ENCODE data around the gene TCIRG1. TPM values are rescaled to one million over a fixed set of nuclear protein-coding genes. Genes with fewer than 3 reads are reported as not detected.

The TCIRG1 gene
- total RNA-seq, 2 experiments from 2014 or later = 137 to 141 TPM

- H3K36me3 Mint-ChIP-seq (ENCODE audit: low read depth) = no peaks in the 10 kb centered on the region
- H3K4me3 Mint-ChIP-seq = no peak overlapping the region
- no peak overlapping the region for H3K27ac Mint-ChIP-seq
- H3K9me3 Mint-ChIP-seq = no peaks in the 10 kb centered on the region
- intact Hi-C loops (cut with micrococcal nuclease) = loop anchor here (1.0 to 10.0 kb wide), 4 partner anchors 34 to 289 kb away; partner anchors contain the start of gene CHKA
- DNase-seq = no peak
- CTCF ChIA-PET = interaction anchor here (0.6 to 1.3 kb wide), 2 partner anchors 202 to 291 kb away, joined by 3 to 4 read pairs; no protein-coding TSS in a partner anchor
- H3K4me1 Mint-ChIP-seq (ENCODE audit: low read depth) = peaks cover 16% of the 10 kb centered on the region
- H3K27me3 Mint-ChIP-seq (ENCODE audit: low read depth) = peaks cover 4% of the 10 kb centered on the region
Observed at GRCh38 chr11:68008381-68009337, 30.2 kb upstream of the TCIRG1 start.

GRCh38 chr11:68009391-68010089 is 29.3 kb upstream of the TCIRG1 start:
- intact Hi-C loops (cut with micrococcal nuclease) = loop anchor here (1.0 to 10.0 kb wide), 4 partner anchors 33 to 288 kb away; partner anchors contain the start of gene CHKA
- H3K27me3 Mint-ChIP-seq (ENCODE audit: low read depth) = peaks cover 4% of the 10 kb centered on the region

GRCh38 chr11:68010090-68011041 is 28.5 kb upstream of the TCIRG1 start, which contains the start of gene ALDH3B1:
ALDH3B1 (plus strand) TSS chr11:68010327; CDS start chr11:68015298, 4,971 bp downstream.
- peaks cover 4% of the 10 kb centered on the region for H3K27me3 Mint-ChIP-seq (ENCODE audit: low read depth)
- H3K36me3 Mint-ChIP-seq (ENCODE audit: low read depth) = no peaks in the 10 kb centered on the region
- intact Hi-C loops (cut with micrococcal nuclease) = no loop called here
- no peak for DNase-seq
- H3K4me1 Mint-ChIP-seq (ENCODE audit: low read depth) = peaks cover 10% of the 10 kb centered on the region
- CTCF ChIA-PET = no interaction called here
- no peaks in the 10 kb centered on the region for H3K9me3 Mint-ChIP-seq
- no peak within 1 kb of the TSS for H3K27ac Mint-ChIP-seq
- no peak within 1 kb of the TSS for H3K4me3 Mint-ChIP-seq

More at GRCh38 chr11:68009391-68010089, 29.3 kb upstream of the TCIRG1 start:
- CTCF ChIA-PET = interaction anchor here (1.3 kb wide), 1 partner anchor 201 kb away, joined by 4 read pairs; no protein-coding TSS in a partner anchor
- peaks cover 14% of the 10 kb centered on the region for H3K4me1 Mint-ChIP-seq (ENCODE audit: low read depth)
- no peak overlapping the region for H3K4me3 Mint-ChIP-seq
- H3K36me3 Mint-ChIP-seq (ENCODE audit: low read depth) = no peaks in the 10 kb centered on the region
- no peak overlapping the region for H3K27ac Mint-ChIP-seq
- peak; percentile 57 for DNase-seq
- H3K9me3 Mint-ChIP-seq = no peaks in the 10 kb centered on the region

- CTCF ChIA-PET = no interaction called here
- no peak overlapping the region for H3K4me3 Mint-ChIP-seq
- no peak overlapping the region for H3K27ac Mint-ChIP-seq
Observed at GRCh38 chr11:68011051-68011943, 27.5 kb upstream of the TCIRG1 start.

GRCh38 chr11:68012044-68012842 is 26.6 kb upstream of the TCIRG1 start:
- Mint-ChIP-seq H3K27ac (no peak overlapping the region), H3K4me3 (no peak overlapping the region), H3K9me3 (no peaks in the 10 kb centered on the region), H3K27me3 (ENCODE audit: low read depth) (peaks cover 4% of the 10 kb centered on the region), H3K4me1 (ENCODE audit: low read depth) (peaks cover 10% of the 10 kb centered on the region), H3K36me3 (ENCODE audit: low read depth) (no peaks in the 10 kb centered on the region)
- no peak for DNase-seq
- CTCF ChIA-PET = no interaction called here
- intact Hi-C loops (cut with micrococcal nuclease) = no loop called here

More at GRCh38 chr11:68011051-68011943, 27.5 kb upstream of the TCIRG1 start:
- peaks cover 4% of the 10 kb centered on the region for H3K27me3 Mint-ChIP-seq (ENCODE audit: low read depth)
- H3K36me3 Mint-ChIP-seq (ENCODE audit: low read depth) = no peaks in the 10 kb centered on the region
- intact Hi-C loops (cut with micrococcal nuclease) = no loop called here
- DNase-seq = no peak
- H3K9me3 Mint-ChIP-seq = no peaks in the 10 kb centered on the region
- peaks cover 10% of the 10 kb centered on the region for H3K4me1 Mint-ChIP-seq (ENCODE audit: low read depth)

- CTCF ChIA-PET = no interaction called here
- no peak for DNase-seq
- Mint-ChIP-seq H3K27me3 (ENCODE audit: low read depth) (peaks cover 4% of the 10 kb centered on the region), H3K27ac (no peak overlapping the region), H3K4me1 (ENCODE audit: low read depth) (peaks cover 10% of the 10 kb centered on the region), H3K9me3 (no peaks in the 10 kb centered on the region), H3K36me3 (ENCODE audit: low read depth) (no peaks in the 10 kb centered on the region), H3K4me3 (no peak overlapping the region)
- intact Hi-C loops (cut with micrococcal nuclease) = no loop called here
Observed at GRCh38 chr11:68012843-68013610, 25.8 kb upstream of the TCIRG1 start.

- CTCF ChIA-PET = no interaction called here
- Mint-ChIP-seq H3K4me3 (no peak overlapping the region), H3K9me3 (no peaks in the 10 kb centered on the region), H3K27ac (no peak overlapping the region), H3K27me3 (ENCODE audit: low read depth) (peaks cover 4% of the 10 kb centered on the region), H3K36me3 (ENCODE audit: low read depth) (no peaks in the 10 kb centered on the region), H3K4me1 (ENCODE audit: low read depth) (peaks cover 10% of the 10 kb centered on the region)
- intact Hi-C loops (cut with micrococcal nuclease) = no loop called here
- no peak for DNase-seq
Observed at GRCh38 chr11:68013611-68014156, 25.1 kb upstream of the TCIRG1 start.

- no peaks in the 10 kb centered on the region for H3K9me3 Mint-ChIP-seq
- no peak overlapping the region for H3K27ac Mint-ChIP-seq
- H3K4me1 Mint-ChIP-seq (ENCODE audit: low read depth) = peaks cover 4% of the 10 kb centered on the region
- no peaks in the 10 kb centered on the region for H3K36me3 Mint-ChIP-seq (ENCODE audit: low read depth)
- H3K27me3 Mint-ChIP-seq (ENCODE audit: low read depth) = peaks cover 4% of the 10 kb centered on the region
- CTCF ChIA-PET = no interaction called here
- no peak overlapping the region for H3K4me3 Mint-ChIP-seq
- intact Hi-C loops (cut with micrococcal nuclease) = no loop called here
- no peak for DNase-seq
Observed at GRCh38 chr11:68014157-68014946, 24.5 kb upstream of the TCIRG1 start.

GRCh38 chr11:68014947-68015447 is 23.8 kb upstream of the TCIRG1 start:
- no peak for DNase-seq
- CTCF ChIA-PET = no interaction called here
- H3K9me3 Mint-ChIP-seq = no peaks in the 10 kb centered on the region
- H3K27ac Mint-ChIP-seq = no peak overlapping the region
- H3K4me3 Mint-ChIP-seq = no peak overlapping the region
- H3K4me1 Mint-ChIP-seq (ENCODE audit: low read depth) = no peaks in the 10 kb centered on the region
- peaks cover 4% of the 10 kb centered on the region for H3K27me3 Mint-ChIP-seq (ENCODE audit: low read depth)
- intact Hi-C loops (cut with micrococcal nuclease) = no loop called here
- no peaks in the 10 kb centered on the region for H3K36me3 Mint-ChIP-seq (ENCODE audit: low read depth)

Data from activated naive CD4-positive, alpha-beta T cell treated with anti-CD3 and anti-CD28 coated beads for 36 hours (primary cell).